Measurements from ENCODE around the gene ABCC5.

The ABCC5 gene

DNA sequence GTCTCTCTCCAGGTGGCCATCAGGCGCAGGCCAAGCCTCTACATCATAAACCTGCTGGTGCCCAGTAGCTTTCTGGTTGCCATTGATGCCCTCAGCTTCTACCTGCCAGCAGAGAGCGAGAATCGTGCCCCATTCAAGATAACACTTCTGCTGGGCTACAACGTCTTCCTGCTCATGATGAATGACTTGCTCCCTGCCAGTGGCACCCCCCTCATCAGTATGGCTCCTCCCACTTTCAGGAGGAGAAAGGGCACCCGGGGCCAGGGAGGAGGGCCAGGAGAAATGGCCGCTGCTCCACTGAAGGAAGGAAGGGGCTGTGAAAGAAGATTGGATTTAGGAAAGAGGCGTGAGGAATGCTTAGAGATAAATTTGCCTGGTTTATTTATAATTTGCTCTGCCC is 41.7 kb upstream of the ABCC5 start:
- Histone ChIP-seq H3K4me1 (ENCODE audit: insufficient read depth, low read length) (no peaks in the 10 kb centered on the region), H3K27ac (ENCODE audit: low read length) (no peak overlapping the region), H3K4me3 (ENCODE audit: low read depth in 1 of 2, low read length in 2 of 2) (no peak overlapping the region), H3K79me2 (ENCODE audit: insufficient read depth, low read length) (no peaks in the 10 kb centered on the region), H3K9ac (ENCODE audit: low read depth, low read length) (no peak overlapping the region), H3K4me2 (ENCODE audit: insufficient read depth, low read length) (no peak overlapping the region), H3K9me3 (ENCODE audit: insufficient read depth, low read length, severe bottlenecking) (no peaks in the 10 kb centered on the region), H3K36me3 (ENCODE audit: insufficient read depth, low read length) (no peaks in the 10 kb centered on the region), H3K27me3 (ENCODE audit: insufficient read depth, low read length, poor library complexity) (peaks cover 6% of the 10 kb centered on the region), H2AFZ (ENCODE audit: low read depth, low read length) (no peak overlapping the region), H4K20me1 (ENCODE audit: insufficient read depth, low read length) (no peaks in the 10 kb centered on the region)
- DNase-seq: no peak
- no peak for ATAC-seq (ENCODE audit: insufficient read depth, low read depth)
- TF ChIP-seq, protein P1, sequence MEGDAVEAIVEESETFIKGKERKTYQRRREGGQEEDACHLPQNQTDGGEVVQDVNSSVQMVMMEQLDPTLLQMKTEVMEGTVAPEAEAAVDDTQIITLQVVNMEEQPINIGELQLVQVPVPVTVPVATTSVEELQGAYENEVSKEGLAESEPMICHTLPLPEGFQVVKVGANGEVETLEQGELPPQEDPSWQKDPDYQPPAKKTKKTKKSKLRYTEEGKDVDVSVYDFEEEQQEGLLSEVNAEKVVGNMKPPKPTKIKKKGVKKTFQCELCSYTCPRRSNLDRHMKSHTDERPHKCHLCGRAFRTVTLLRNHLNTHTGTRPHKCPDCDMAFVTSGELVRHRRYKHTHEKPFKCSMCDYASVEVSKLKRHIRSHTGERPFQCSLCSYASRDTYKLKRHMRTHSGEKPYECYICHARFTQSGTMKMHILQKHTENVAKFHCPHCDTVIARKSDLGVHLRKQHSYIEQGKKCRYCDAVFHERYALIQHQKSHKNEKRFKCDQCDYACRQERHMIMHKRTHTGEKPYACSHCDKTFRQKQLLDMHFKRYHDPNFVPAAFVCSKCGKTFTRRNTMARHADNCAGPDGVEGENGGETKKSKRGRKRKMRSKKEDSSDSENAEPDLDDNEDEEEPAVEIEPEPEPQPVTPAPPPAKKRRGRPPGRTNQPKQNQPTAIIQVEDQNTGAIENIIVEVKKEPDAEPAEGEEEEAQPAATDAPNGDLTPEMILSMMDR (IDR thresholded peaks at IDR 0.05; ENCODE audit: borderline replicate concordance, extremely low read depth, low read length, poor library complexity, severe bottlenecking): no peak

DNA sequence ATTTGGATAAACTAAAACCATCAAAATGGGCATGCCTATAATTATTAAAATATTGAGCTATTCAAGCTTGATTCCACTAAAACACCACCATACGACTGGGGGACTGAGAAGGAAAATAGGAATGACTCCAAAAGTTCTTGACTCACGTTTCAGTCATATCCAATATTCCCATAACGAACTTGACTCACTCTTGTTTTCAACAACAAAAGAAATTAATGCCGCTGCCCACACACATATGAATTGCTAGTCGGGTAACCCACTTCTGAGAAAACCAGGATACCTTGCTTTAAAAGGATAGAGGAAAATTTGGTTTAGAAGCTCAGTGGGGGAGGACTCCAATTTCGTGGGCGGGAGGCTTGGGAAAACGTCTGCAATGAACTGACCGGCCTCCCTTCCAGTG is 40.3 kb upstream of the ABCC5 start:
- TF ChIP-seq EZH2 (IDR thresholded peaks at IDR 0.05; ENCODE audit: borderline replicate concordance, low read depth, low read length, severe bottlenecking): no peak
- TF ChIP-seq, protein P1 (IDR thresholded peaks at IDR 0.05; ENCODE audit: borderline replicate concordance, extremely low read depth, low read length, poor library complexity, severe bottlenecking): no peak
- Histone ChIP-seq H3K36me3 (ENCODE audit: insufficient read depth, low read length) (no peaks in the 10 kb centered on the region), H3K9me3 (ENCODE audit: insufficient read depth, low read length, severe bottlenecking) (no peaks in the 10 kb centered on the region), H3K27ac (ENCODE audit: low read length) (no peak overlapping the region), H3K4me2 (ENCODE audit: insufficient read depth, low read length) (no peak overlapping the region), H3K4me1 (ENCODE audit: insufficient read depth, low read length) (no peaks in the 10 kb centered on the region), H3K27me3 (ENCODE audit: insufficient read depth, low read length, poor library complexity) (peaks cover 10% of the 10 kb centered on the region), H3K9ac (ENCODE audit: low read depth, low read length) (no peak overlapping the region), H3K4me3 (ENCODE audit: low read depth in 1 of 2, low read length in 2 of 2) (no peak overlapping the region), H2AFZ (ENCODE audit: low read depth, low read length) (no peak overlapping the region), H3K79me2 (ENCODE audit: insufficient read depth, low read length) (no peaks in the 10 kb centered on the region), H4K20me1 (ENCODE audit: insufficient read depth, low read length) (no peaks in the 10 kb centered on the region)
- DNase-seq (no peak), ATAC-seq (ENCODE audit: insufficient read depth, low read depth) (no peak)

DNA sequence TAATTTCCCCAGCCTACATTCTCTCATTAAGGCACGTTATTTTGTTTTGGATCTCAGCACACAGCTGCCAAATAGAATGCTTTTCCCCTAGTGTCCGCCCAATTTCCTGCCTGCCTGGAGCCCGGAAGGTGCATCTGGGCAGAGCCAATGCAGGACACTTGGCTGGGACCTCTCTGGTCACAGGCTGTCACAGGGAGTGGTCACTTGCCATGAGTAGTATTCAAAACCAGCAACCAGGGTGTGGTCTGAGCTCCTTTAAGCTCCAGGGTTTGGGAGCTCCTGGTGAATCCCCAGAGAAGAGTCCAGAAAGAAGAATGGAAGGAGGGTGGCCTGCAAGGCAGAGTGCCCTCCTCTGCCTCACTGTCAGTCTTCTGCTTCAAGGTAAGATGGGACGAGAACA is 35.1 kb upstream of the ABCC5 start, which contains the start of gene HTR3C:
Gene HTR3C, plus strand, starts transcription at position 281 of the 400 bp plus-strand sequence. Its CDS starts 34 bp downstream, at position 315.
- ATAC-seq (ENCODE audit: insufficient read depth, low read depth) (no peak), DNase-seq (no peak)
- Histone ChIP-seq H3K36me3 (ENCODE audit: insufficient read depth, low read length) (no peaks in the 10 kb centered on the region), H3K4me2 (ENCODE audit: insufficient read depth, low read length) (no peak within 1 kb of the TSS), H3K79me2 (ENCODE audit: insufficient read depth, low read length) (no peaks in the 10 kb centered on the region), H3K9me3 (ENCODE audit: insufficient read depth, low read length, severe bottlenecking) (no peaks in the 10 kb centered on the region), H3K27me3 (ENCODE audit: insufficient read depth, low read length, poor library complexity) (peaks cover 17% of the 10 kb centered on the region), H3K9ac (ENCODE audit: low read depth, low read length) (no peak within 1 kb of the TSS), H2AFZ (ENCODE audit: low read depth, low read length) (no peak within 1 kb of the TSS), H3K4me3 (ENCODE audit: low read depth in 1 of 2, low read length in 2 of 2) (no peak within 1 kb of the TSS), H3K27ac (ENCODE audit: low read length) (no peak within 1 kb of the TSS), H4K20me1 (ENCODE audit: insufficient read depth, low read length) (no peaks in the 10 kb centered on the region), H3K4me1 (ENCODE audit: insufficient read depth, low read length) (no peaks in the 10 kb centered on the region)
- TF ChIP-seq, protein P1 (IDR thresholded peaks at IDR 0.05; ENCODE audit: borderline replicate concordance, extremely low read depth, low read length, poor library complexity, severe bottlenecking): no peak
- no peak for TF ChIP-seq EZH2 (IDR thresholded peaks at IDR 0.05; ENCODE audit: borderline replicate concordance, low read depth, low read length, severe bottlenecking)

Measured in DND-41 (cell line).